ENCODE results near the gene ALPG. TPM values are rescaled to one million over a fixed set of nuclear protein-coding genes. Genes with fewer than 3 reads are reported as not detected.
A peak's percentile ranks its signal among the peaks of the same experiment; 100 is the strongest.

The ALPG gene
- total RNA-seq, 1 experiment from 2014 or later = 1.2 TPM

GRCh38 chr2:232375164-232375563 lies 31.5 kb upstream of the ALPG start (continued):
- no peak for TF ChIP-seq CREB1 (CRISPR knock-in tag; IDR thresholded peaks at IDR 0.05)
- no peak for TF ChIP-seq FOXJ3 (CRISPR knock-in tag; IDR thresholded peaks at IDR 0.05; ENCODE audit: borderline replicate concordance)
- no peak for TF ChIP-seq PRDM15 (CRISPR knock-in tag; IDR thresholded peaks at IDR 0.05)

- POLR2A ChIA-PET = no interaction called here
- ATAC-seq = no peak
Measured at GRCh38 chr2:232376260-232376659, 30.4 kb upstream of the ALPG start.

GRCh38 chr2:232376713-232377112 lies 29.9 kb upstream of the ALPG start:
- no peak overlapping the region for H3K27ac Mint-ChIP-seq
- ChIA-PET POLR2A (no interaction called here), CTCF (interaction anchor here (0.6 to 6.1 kb wide), 3 partner anchors 10 to 145 kb away, joined by 3 to 48 read pairs (median 3); no protein-coding TSS in a partner anchor)
- ATAC-seq = no peak
- H3K36me3 Mint-ChIP-seq = no peaks in the 10 kb centered on the region
- peaks cover 19% of the 10 kb centered on the region for H3K4me1 Mint-ChIP-seq
- H3K4me3 Mint-ChIP-seq = no peak overlapping the region
- DNase-seq (ENCODE audit: low spot score) = peak; percentile 6
- no peaks in the 10 kb centered on the region for H3K9me3 Mint-ChIP-seq
- peaks cover 3% of the 10 kb centered on the region; the same call in 1 of the 2 replicates for H3K27me3 Mint-ChIP-seq (ENCODE audit: low read depth)
- TF ChIP-seq FOXP4 (CRISPR knock-in tag; IDR thresholded peaks at IDR 0.05) (no peak), TEAD4 (CRISPR knock-in tag; IDR thresholded peaks at IDR 0.05) (no peak), IRF1 (CRISPR knock-in tag; IDR thresholded peaks at IDR 0.05) (no peak), PRRX2 (CRISPR knock-in tag; IDR thresholded peaks at IDR 0.05) (no peak), HMGXB4 (CRISPR knock-in tag; IDR thresholded peaks at IDR 0.05) (no peak), MYBL2 (CRISPR knock-in tag; IDR thresholded peaks at IDR 0.05) (no peak), E2F5 (CRISPR knock-in tag; IDR thresholded peaks at IDR 0.05) (no peak), ELF4 (CRISPR knock-in tag; IDR thresholded peaks at IDR 0.05; ENCODE audit: low read depth) (no peak)

More at GRCh38 chr2:232376260-232376659, 30.4 kb upstream of the ALPG start:
- Mint-ChIP-seq H3K27ac (no peak overlapping the region), H3K9me3 (no peaks in the 10 kb centered on the region), H3K4me1 (peaks cover 19% of the 10 kb centered on the region), H3K36me3 (no peaks in the 10 kb centered on the region), H3K4me3 (no peak overlapping the region), H3K27me3 (ENCODE audit: low read depth) (peaks cover 3% of the 10 kb centered on the region; the same call in 1 of the 2 replicates)
- DNase-seq (ENCODE audit: low spot score) = peak; percentile 1
- CTCF ChIA-PET = interaction anchor here (0.6 to 6.1 kb wide), 6 partner anchors 9 to 525 kb away, joined by 3 to 48 read pairs (median 4); no protein-coding TSS in a partner anchor
- TF ChIP-seq ZNF219 (CRISPR knock-in tag; IDR thresholded peaks at IDR 0.05; ENCODE audit: borderline replicate concordance) = no peak
- no peak for TF ChIP-seq AFF4 (CRISPR knock-in tag; IDR thresholded peaks at IDR 0.05; ENCODE audit: borderline replicate concordance)
- no peak for TF ChIP-seq MAX (CRISPR knock-in tag; IDR thresholded peaks at IDR 0.05)
- no peak for TF ChIP-seq NFATC4 (CRISPR knock-in tag; IDR thresholded peaks at IDR 0.05)

Measured in WTC11 (cell line).